Measurements from ENCODE around the gene LACTBL1. TPM values are rescaled to one million over a fixed set of nuclear protein-coding genes. Genes with fewer than 3 reads are reported as not detected.

LACTBL1 gene
- total and polyA plus RNA-seq, 2 donors = not detected

- 8% methylated on average over 5 of the region's 5 CpGs for WGBS
- peaks cover 0 to 2% of the 10 kb centered on the region in 2 donors for H3K9me3 ChIP-seq (ENCODE audit: control insufficient read depth in 2 of 2, insufficient read depth in 1 of 2, low read length in 1 of 2)
Measured at GRCh38 chr1:22969304-22969709, 3.4 kb downstream of the LACTBL1 start.

GRCh38 chr1:22967833-22968232 is 4.8 kb downstream of the LACTBL1 start:
- H3K9me3 ChIP-seq (ENCODE audit: control insufficient read depth in 2 of 2, insufficient read depth in 1 of 2, low read length in 1 of 2) = peaks cover 0 to 2% of the 10 kb centered on the region in 2 donors
- no peaks in the 10 kb centered on the region for H3K4me1 ChIP-seq (ENCODE audit: control insufficient read depth in 2 of 2, insufficient read depth in 2 of 2, low read length in 2 of 2)
- H3K27me3 ChIP-seq (ENCODE audit: control insufficient read depth in 2 of 2, insufficient read depth in 1 of 2, low read length in 1 of 2) = peaks cover 2 to 27% of the 10 kb centered on the region in 2 donors
- 56% methylated on average over 2 of the region's 2 CpGs for WGBS
- no peak for DNase-seq (ENCODE audit: low read depth in 6 of 9, low spot score in 9 of 9)
- no peak overlapping the region for H3K27ac ChIP-seq (ENCODE audit: low read depth in 1 of 2, low read length in 1 of 2)
- H3K36me3 ChIP-seq (ENCODE audit: control insufficient read depth in 2 of 2, insufficient read depth in 2 of 2, low read length in 1 of 2) = no peaks in the 10 kb centered on the region
- no peak overlapping the region for H3K4me3 ChIP-seq (ENCODE audit: low read length in 2 of 2)

More at GRCh38 chr1:22969304-22969709, 3.4 kb downstream of the LACTBL1 start:
- peaks cover 2 to 32% of the 10 kb centered on the region in 2 donors for H3K27me3 ChIP-seq (ENCODE audit: control insufficient read depth in 2 of 2, insufficient read depth in 1 of 2, low read length in 1 of 2)
- H3K4me3 ChIP-seq (ENCODE audit: low read length in 2 of 2) = no peak overlapping the region
- no peaks in the 10 kb centered on the region for H3K4me1 ChIP-seq (ENCODE audit: control insufficient read depth in 2 of 2, insufficient read depth in 2 of 2, low read length in 2 of 2)
- H3K36me3 ChIP-seq (ENCODE audit: control insufficient read depth in 2 of 2, insufficient read depth in 2 of 2, low read length in 1 of 2) = no peaks in the 10 kb centered on the region
- DNase-seq (ENCODE audit: low read depth in 6 of 9, low spot score in 9 of 9) = no peak
- no peak overlapping the region for H3K27ac ChIP-seq (ENCODE audit: low read depth in 1 of 2, low read length in 1 of 2)

- Histone ChIP-seq H3K27ac (ENCODE audit: low read depth in 1 of 2, low read length in 1 of 2) (no peak overlapping the region), H3K27me3 (ENCODE audit: control insufficient read depth in 2 of 2, insufficient read depth in 1 of 2, low read length in 1 of 2) (peaks cover 2 to 23% of the 10 kb centered on the region in 2 donors), H3K9me3 (ENCODE audit: control insufficient read depth in 2 of 2, insufficient read depth in 1 of 2, low read length in 1 of 2) (peaks cover 0 to 2% of the 10 kb centered on the region in 2 donors), H3K36me3 (ENCODE audit: control insufficient read depth in 2 of 2, insufficient read depth in 2 of 2, low read length in 1 of 2) (no peaks in the 10 kb centered on the region), H3K4me1 (ENCODE audit: control insufficient read depth in 2 of 2, insufficient read depth in 2 of 2, low read length in 2 of 2) (no peaks in the 10 kb centered on the region), H3K4me3 (ENCODE audit: low read length in 2 of 2) (no peak overlapping the region)
- no peak for DNase-seq (ENCODE audit: low read depth in 6 of 9, low spot score in 9 of 9)
- WGBS = 84% methylated on average over 5 of the region's 5 CpGs
Measured at GRCh38 chr1:22966309-22966708, 6.4 kb downstream of the LACTBL1 start.

- Histone ChIP-seq H3K4me1 (ENCODE audit: control insufficient read depth in 2 of 2, insufficient read depth in 2 of 2, low read length in 2 of 2) (no peaks in the 10 kb centered on the region), H3K27me3 (ENCODE audit: control insufficient read depth in 2 of 2, insufficient read depth in 1 of 2, low read length in 1 of 2) (peaks cover 0 to 11% of the 10 kb centered on the region in 2 donors), H3K9me3 (ENCODE audit: control insufficient read depth in 2 of 2, insufficient read depth in 1 of 2, low read length in 1 of 2) (peaks cover 0 to 2% of the 10 kb centered on the region in 2 donors), H3K27ac (ENCODE audit: low read depth in 1 of 2, low read length in 1 of 2) (no peak overlapping the region), H3K36me3 (ENCODE audit: control insufficient read depth in 2 of 2, insufficient read depth in 2 of 2, low read length in 1 of 2) (no peaks in the 10 kb centered on the region), H3K4me3 (ENCODE audit: low read length in 2 of 2) (no peak overlapping the region)
- DNase-seq (ENCODE audit: low read depth in 6 of 9, low spot score in 9 of 9) = no peak
- 94% methylated on average over 10 of the region's 10 CpGs for WGBS
Measured at GRCh38 chr1:22963044-22963677, 9.5 kb downstream of the LACTBL1 start.

- H3K27me3 ChIP-seq (ENCODE audit: control insufficient read depth in 2 of 2, insufficient read depth in 1 of 2, low read length in 1 of 2) = peaks cover 0 to 11% of the 10 kb centered on the region in 2 donors
Measured at GRCh38 chr1:22962558-22962957, 10.1 kb downstream of the LACTBL1 start.

GRCh38 chr1:22959545-22960360 is 12.9 kb downstream of the LACTBL1 start:
- no peaks in the 10 kb centered on the region for H3K4me1 ChIP-seq (ENCODE audit: control insufficient read depth in 2 of 2, insufficient read depth in 2 of 2, low read length in 2 of 2)
- peaks cover 0 to 22% of the 10 kb centered on the region in 2 donors for H3K27me3 ChIP-seq (ENCODE audit: control insufficient read depth in 2 of 2, insufficient read depth in 1 of 2, low read length in 1 of 2)
- no peak overlapping the region for H3K4me3 ChIP-seq (ENCODE audit: low read length in 2 of 2)
- H3K27ac ChIP-seq (ENCODE audit: low read depth in 1 of 2, low read length in 1 of 2) = no peak overlapping the region
- H3K36me3 ChIP-seq (ENCODE audit: control insufficient read depth in 2 of 2, insufficient read depth in 2 of 2, low read length in 1 of 2) = no peaks in the 10 kb centered on the region
- WGBS = 88% methylated on average over 7 of the region's 7 CpGs
- no peak for DNase-seq (ENCODE audit: low read depth in 6 of 9, low spot score in 9 of 9)
- H3K9me3 ChIP-seq (ENCODE audit: control insufficient read depth in 2 of 2, insufficient read depth in 1 of 2, low read length in 1 of 2) = no peaks in the 10 kb centered on the region

More at GRCh38 chr1:22962558-22962957, 10.1 kb downstream of the LACTBL1 start:
- Histone ChIP-seq H3K36me3 (ENCODE audit: control insufficient read depth in 2 of 2, insufficient read depth in 2 of 2, low read length in 1 of 2) (no peaks in the 10 kb centered on the region), H3K27ac (ENCODE audit: low read depth in 1 of 2, low read length in 1 of 2) (no peak overlapping the region), H3K9me3 (ENCODE audit: control insufficient read depth in 2 of 2, insufficient read depth in 1 of 2, low read length in 1 of 2) (peaks cover 0 to 2% of the 10 kb centered on the region in 2 donors), H3K4me1 (ENCODE audit: control insufficient read depth in 2 of 2, insufficient read depth in 2 of 2, low read length in 2 of 2) (no peaks in the 10 kb centered on the region), H3K4me3 (ENCODE audit: low read length in 2 of 2) (no peak overlapping the region)
- no peak for DNase-seq (ENCODE audit: low read depth in 6 of 9, low spot score in 9 of 9)
- 71% methylated on average over 3 of the region's 3 CpGs for WGBS

- WGBS = 93% methylated on average over 9 of the region's 9 CpGs
- Histone ChIP-seq H3K27ac (ENCODE audit: low read depth in 1 of 2, low read length in 1 of 2) (no peak overlapping the region), H3K9me3 (ENCODE audit: control insufficient read depth in 2 of 2, insufficient read depth in 1 of 2, low read length in 1 of 2) (no peaks in the 10 kb centered on the region), H3K4me1 (ENCODE audit: control insufficient read depth in 2 of 2, insufficient read depth in 2 of 2, low read length in 2 of 2) (no peaks in the 10 kb centered on the region), H3K36me3 (ENCODE audit: control insufficient read depth in 2 of 2, insufficient read depth in 2 of 2, low read length in 1 of 2) (no peaks in the 10 kb centered on the region), H3K4me3 (ENCODE audit: low read length in 2 of 2) (no peak overlapping the region), H3K27me3 (ENCODE audit: control insufficient read depth in 2 of 2, insufficient read depth in 1 of 2, low read length in 1 of 2) (peaks cover 10 to 29% of the 10 kb centered on the region in 2 donors)
- DNase-seq (ENCODE audit: low read depth in 6 of 9, low spot score in 9 of 9) = no peak
Measured at GRCh38 chr1:22958556-22958955, 14.1 kb downstream of the LACTBL1 start.

GRCh38 chr1:22957066-22957465 is 15.6 kb downstream of the LACTBL1 start:
- no peaks in the 10 kb centered on the region for H3K4me1 ChIP-seq (ENCODE audit: control insufficient read depth in 2 of 2, insufficient read depth in 2 of 2, low read length in 2 of 2)
- H3K27ac ChIP-seq (ENCODE audit: low read depth in 1 of 2, low read length in 1 of 2) = no peak overlapping the region
- DNase-seq (ENCODE audit: low read depth in 6 of 9, low spot score in 9 of 9) = no peak
- 68% methylated on average over 3 of the region's 3 CpGs for WGBS
- no peaks in the 10 kb centered on the region for H3K9me3 ChIP-seq (ENCODE audit: control insufficient read depth in 2 of 2, insufficient read depth in 1 of 2, low read length in 1 of 2)
- no peak overlapping the region for H3K4me3 ChIP-seq (ENCODE audit: low read length in 2 of 2)
- H3K27me3 ChIP-seq (ENCODE audit: control insufficient read depth in 2 of 2, insufficient read depth in 1 of 2, low read length in 1 of 2) = peaks cover 21 to 41% of the 10 kb centered on the region in 2 donors
- no peaks in the 10 kb centered on the region for H3K36me3 ChIP-seq (ENCODE audit: control insufficient read depth in 2 of 2, insufficient read depth in 2 of 2, low read length in 1 of 2)

- Histone ChIP-seq H3K4me1 (ENCODE audit: control insufficient read depth in 2 of 2, insufficient read depth in 2 of 2, low read length in 2 of 2) (no peaks in the 10 kb centered on the region), H3K36me3 (ENCODE audit: control insufficient read depth in 2 of 2, insufficient read depth in 2 of 2, low read length in 1 of 2) (no peaks in the 10 kb centered on the region), H3K9me3 (ENCODE audit: control insufficient read depth in 2 of 2, insufficient read depth in 1 of 2, low read length in 1 of 2) (no peaks in the 10 kb centered on the region), H3K4me3 (ENCODE audit: low read length in 2 of 2) (no peak overlapping the region), H3K27me3 (ENCODE audit: control insufficient read depth in 2 of 2, insufficient read depth in 1 of 2, low read length in 1 of 2) (peaks cover 21 to 48% of the 10 kb centered on the region in 2 donors), H3K27ac (ENCODE audit: low read depth in 1 of 2, low read length in 1 of 2) (no peak overlapping the region)
- WGBS = 93% methylated on average over 7 of the region's 7 CpGs
- DNase-seq (ENCODE audit: low read depth in 6 of 9, low spot score in 9 of 9) = no peak
Measured at GRCh38 chr1:22955146-22955545, 17.5 kb downstream of the LACTBL1 start.

Measured in thymus (tissue), 11 donors.